OCI-LY1 (cell line): ENCODE measurements around the gene CC2D1B.

ENCODE experiments used
- H2AFZ ChIP-seq: fragments of 200-600 bp; sonication (generic), shearing (Covaris generic); 2 replicates; pipeline ENCODE4 v1.6.0; 2014; ENCODE audit warnings: antibody characterized with exemption, mild to moderate bottlenecking, low read length
- H3F3A ChIP-seq: fragments of 200-600 bp; sonication (generic), shearing (Covaris generic); 2 replicates; pipeline ENCODE4 v1.6.0; 2014; ENCODE audit warnings: mild to moderate bottlenecking, antibody characterized with exemption, low read length, moderate library complexity; ENCODE audit not compliant: insufficient read depth
- H3K27ac ChIP-seq: fragments of 200-600 bp; sonication (generic); 2 replicates; pipeline ENCODE4 v1.5.1; 2014; ENCODE audit warnings: low read length, mixed run types, mild to moderate bottlenecking, low read depth; ENCODE audit not compliant: poor library complexity, severe bottlenecking
- H3K27me3 ChIP-seq: fragments of 200-600 bp; sonication (generic); 2 replicates; pipeline ENCODE4 v1.6.0; 2014; ENCODE audit warnings: antibody characterized with exemption, mild to moderate bottlenecking, low read length, moderate library complexity; ENCODE audit not compliant: insufficient read depth
- H3K36me3 ChIP-seq: fragments of 200-600 bp; sonication (generic); 2 replicates; pipeline ENCODE4 v1.6.1; 2014; ENCODE audit warnings: mild to moderate bottlenecking, antibody characterized with exemption, low read length, moderate library complexity, mixed read lengths; ENCODE audit not compliant: insufficient read depth
- H3K4me1 ChIP-seq: fragments of 200-600 bp; sonication (generic); 2 replicates; pipeline ENCODE4 v1.5.1; 2014; ENCODE audit warnings: mild to moderate bottlenecking, low read length, moderate library complexity; ENCODE audit not compliant: insufficient read depth, severe bottlenecking
- H3K4me2 ChIP-seq: fragments of 200-600 bp; sonication (generic), shearing (Covaris generic); 2 replicates; pipeline ENCODE4 v1.6.1; 2014; ENCODE audit warnings: low read length
- H3K4me3 ChIP-seq: fragments of 200-600 bp; sonication (generic); 2 replicates; pipeline ENCODE4 v1.5.1; 2014; ENCODE audit warnings: low read length, low read depth, mild to moderate bottlenecking, mixed read lengths; ENCODE audit not compliant: poor library complexity, severe bottlenecking
- H3K79me2 ChIP-seq: fragments of 200-600 bp; shearing (Covaris generic); 2 replicates; pipeline ENCODE4 v1.6.1; 2016; ENCODE audit warnings: mixed run types, low read length, mixed read lengths; ENCODE audit not compliant: insufficient read depth
- H3K9ac ChIP-seq: fragments of 200-600 bp; sonication (generic), shearing (Covaris generic); 2 replicates; pipeline ENCODE4 v1.6.1; 2014; ENCODE audit warnings: mild to moderate bottlenecking, low read length, mixed read lengths
- H3K9me2 ChIP-seq: fragments of 200-600 bp; sonication (generic), shearing (Covaris generic); 2 replicates; pipeline ENCODE4 v1.6.1; 2014; ENCODE audit warnings: low read depth, mild to moderate bottlenecking, low read length, mixed read lengths
- H3K9me3 ChIP-seq: fragments of 200-600 bp; shearing (Covaris generic); 2 replicates; pipeline ENCODE4 v1.6.1; 2014; ENCODE audit warnings: low read length, mixed read lengths
- H4K20me1 ChIP-seq: fragments of 200-600 bp; sonication (generic), shearing (Covaris generic); 2 replicates; pipeline ENCODE4 v1.6.0; 2016; ENCODE audit warnings: mild to moderate bottlenecking, low read length; ENCODE audit not compliant: insufficient read depth
- CTCF ChIP-seq: fragments of 200-600 bp; sonication (generic), shearing (Covaris generic); IDR thresholded peaks from 2 replicates; pipeline ENCODE4 v1.5.1; 2017; ENCODE audit warnings: mild to moderate bottlenecking, antibody characterized with exemption, low read length, moderate library complexity, mixed read lengths
- EZH2 ChIP-seq: fragments of 200-600 bp; sonication (generic), shearing (Covaris generic); IDR thresholded peaks from 2 replicates; pipeline ENCODE4 v1.8.0; 2017; ENCODE audit warnings: borderline replicate concordance, mixed run types, mild to moderate bottlenecking, antibody characterized with exemption, low read length, moderate library complexity, mixed read lengths

CC2D1B gene

GRCh38 chr1:52345252-52345651 lies 20.8 kb downstream of the CC2D1B start:
- Histone ChIP-seq H3K79me2 (no peaks in the 10 kb centered on the region), H3K4me3 (no peak overlapping the region), H3K4me1 (no peaks in the 10 kb centered on the region), H4K20me1 (no peaks in the 10 kb centered on the region), H3K36me3 (no peaks in the 10 kb centered on the region), H3K9me2 (no peaks in the 10 kb centered on the region), H3K9ac (no peak overlapping the region), H3K27ac (no peak overlapping the region), H3K4me2 (no peak overlapping the region), H2AFZ (no peak overlapping the region), H3K27me3 (no peaks in the 10 kb centered on the region), H3K9me3 (no peaks in the 10 kb centered on the region), H3F3A (0 out of 2 replicates have a peak, but pooled peaks cover 4% of the 10 kb centered on the region)
- TF ChIP-seq EZH2 (no peak), CTCF (no peak)

- H4K20me1 ChIP-seq: no peaks in the 10 kb centered on the region
- no peaks in the 10 kb centered on the region for H3K9me2 ChIP-seq
- H3K27ac ChIP-seq: no peak overlapping the region
- H3K4me3 ChIP-seq: no peak overlapping the region
- H3F3A ChIP-seq: 0 out of 2 replicates have a peak, but pooled peaks cover under 1% of the 10 kb centered on the region
- no peaks in the 10 kb centered on the region for H3K27me3 ChIP-seq
- no peak overlapping the region for H3K9ac ChIP-seq
- H3K79me2 ChIP-seq: no peaks in the 10 kb centered on the region
- H3K4me2 ChIP-seq: no peak overlapping the region
- no peaks in the 10 kb centered on the region for H3K9me3 ChIP-seq
- H3K4me1 ChIP-seq: no peaks in the 10 kb centered on the region
- TF ChIP-seq CTCF (no peak), EZH2 (no peak)
- no peak overlapping the region for H2AFZ ChIP-seq
- H3K36me3 ChIP-seq: no peaks in the 10 kb centered on the region
Observed at GRCh38 chr1:52343979-52344378, 22.0 kb downstream of the CC2D1B start.

- Histone ChIP-seq H3K4me2 (no peak overlapping the region), H3K9ac (no peak overlapping the region), H4K20me1 (no peaks in the 10 kb centered on the region), H3K9me2 (no peaks in the 10 kb centered on the region), H3K79me2 (no peaks in the 10 kb centered on the region), H3K36me3 (no peaks in the 10 kb centered on the region), H3K4me3 (no peak overlapping the region), H3K27me3 (no peaks in the 10 kb centered on the region), H3K9me3 (no peaks in the 10 kb centered on the region), H3K4me1 (no peaks in the 10 kb centered on the region), H3F3A (no peaks in the 10 kb centered on the region), H3K27ac (no peak overlapping the region), H2AFZ (no peak overlapping the region)
- TF ChIP-seq CTCF (no peak), EZH2 (no peak)
Observed at GRCh38 chr1:52341655-52342260, 24.2 kb downstream of the CC2D1B start.
